Inflammatory macrophage (primary cell): ENCODE results near the gene RXRA.
A peak's percentile ranks its signal among the peaks of the same experiment; 100 is the strongest.

Source experiments
- DNase-seq, 2 donors: peaks; one replicate each; pipeline ENCODE4 v3.0.0-alpha.2; 2020 to 2022

Gene RXRA

GRCh38 chr9:134313470-134313869 lies 12.8 kb upstream of the RXRA start:
- no peak for DNase-seq

GRCh38 chr9:134314039-134314949 lies 12.0 kb upstream of the RXRA start:
- no peak for DNase-seq

GRCh38 chr9:134314950-134315715 lies 11.1 kb upstream of the RXRA start:
- no peak for DNase-seq

DNA sequence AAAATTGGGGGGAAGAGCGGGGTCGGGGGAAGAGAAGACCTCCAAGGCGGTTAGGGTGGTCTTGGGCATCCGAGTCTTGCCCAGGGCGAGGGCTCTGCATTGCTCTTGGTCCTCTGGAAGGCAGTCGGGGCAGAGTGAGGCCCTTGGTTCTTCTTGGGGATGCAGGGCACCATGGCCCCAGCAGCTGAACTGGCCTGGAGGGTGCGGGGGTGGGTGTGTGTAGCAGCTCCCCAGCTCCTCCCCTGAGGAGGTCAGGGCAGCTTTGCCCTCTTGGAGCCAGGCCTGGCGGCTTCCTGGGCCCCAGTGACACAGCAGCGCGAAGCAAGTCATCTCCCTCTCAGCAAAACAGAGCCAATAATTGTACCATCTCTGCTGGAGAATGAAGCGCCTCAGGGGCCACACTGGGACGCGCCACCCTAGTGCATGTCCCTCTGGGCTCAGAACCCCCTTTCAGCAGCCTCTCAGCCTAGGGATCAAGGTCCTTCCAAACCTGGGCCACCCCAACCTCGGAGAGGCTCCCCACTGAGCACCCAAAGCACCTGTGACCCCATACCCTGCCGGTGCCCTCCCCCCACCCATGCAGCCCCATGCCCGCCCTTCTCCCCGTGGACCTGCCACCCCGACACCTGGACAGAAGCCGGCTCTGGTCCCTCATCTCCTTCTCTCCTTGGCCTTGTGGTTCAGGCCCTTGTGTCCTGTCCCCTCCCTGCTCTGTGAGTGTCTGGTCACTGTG lies 10.4 kb upstream of the RXRA start:
- no peak for DNase-seq

DNA sequence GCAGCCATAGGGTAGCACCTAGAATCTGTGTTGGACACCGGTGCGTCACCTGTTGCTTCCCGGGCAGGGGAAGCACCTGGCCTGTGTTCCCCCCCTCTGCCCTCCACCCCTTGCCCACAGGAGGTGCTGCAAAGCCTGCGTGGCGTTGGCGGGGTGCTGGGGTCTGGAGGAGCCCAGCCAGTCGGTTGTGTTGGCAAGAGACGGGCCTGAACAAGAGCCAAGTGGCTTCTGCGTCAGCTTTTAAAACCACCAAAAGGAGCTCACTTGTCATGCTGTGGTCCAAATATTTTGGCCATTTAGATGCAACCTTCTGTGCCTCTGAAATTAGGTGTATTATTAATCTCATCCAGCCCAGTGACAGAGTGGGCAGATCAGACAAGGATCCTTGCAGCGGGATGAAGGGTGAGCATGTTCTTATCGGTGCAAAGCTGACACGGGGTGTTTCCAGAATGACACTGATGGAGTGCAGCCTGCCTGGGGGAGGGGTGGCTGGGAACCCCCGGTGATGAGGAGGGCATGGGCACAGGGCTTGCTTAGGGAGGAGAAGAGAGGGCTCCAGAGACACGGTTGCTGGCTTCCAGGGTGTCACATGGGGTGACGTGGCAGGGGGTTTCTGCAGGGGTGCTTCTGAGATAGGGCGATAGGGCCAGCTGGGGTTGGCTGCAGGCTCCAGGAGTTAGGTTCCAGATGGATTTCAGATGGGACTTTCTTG lies 9.7 kb upstream of the RXRA start:
- DNase-seq: no peak

GRCh38 chr9:134317400-134317789 lies 8.9 kb upstream of the RXRA start:
- DNase-seq: no peak

- no peak for DNase-seq
Observed at GRCh38 chr9:134317790-134318414, 8.4 kb upstream of the RXRA start.

GRCh38 chr9:134318481-134318891 lies 7.8 kb upstream of the RXRA start:
- no peak for DNase-seq

GRCh38 chr9:134318941-134319305 lies 7.3 kb upstream of the RXRA start:
- DNase-seq: no peak

GRCh38 chr9:134319306-134320125 lies 6.7 kb upstream of the RXRA start:
- DNase-seq: no peak

DNA sequence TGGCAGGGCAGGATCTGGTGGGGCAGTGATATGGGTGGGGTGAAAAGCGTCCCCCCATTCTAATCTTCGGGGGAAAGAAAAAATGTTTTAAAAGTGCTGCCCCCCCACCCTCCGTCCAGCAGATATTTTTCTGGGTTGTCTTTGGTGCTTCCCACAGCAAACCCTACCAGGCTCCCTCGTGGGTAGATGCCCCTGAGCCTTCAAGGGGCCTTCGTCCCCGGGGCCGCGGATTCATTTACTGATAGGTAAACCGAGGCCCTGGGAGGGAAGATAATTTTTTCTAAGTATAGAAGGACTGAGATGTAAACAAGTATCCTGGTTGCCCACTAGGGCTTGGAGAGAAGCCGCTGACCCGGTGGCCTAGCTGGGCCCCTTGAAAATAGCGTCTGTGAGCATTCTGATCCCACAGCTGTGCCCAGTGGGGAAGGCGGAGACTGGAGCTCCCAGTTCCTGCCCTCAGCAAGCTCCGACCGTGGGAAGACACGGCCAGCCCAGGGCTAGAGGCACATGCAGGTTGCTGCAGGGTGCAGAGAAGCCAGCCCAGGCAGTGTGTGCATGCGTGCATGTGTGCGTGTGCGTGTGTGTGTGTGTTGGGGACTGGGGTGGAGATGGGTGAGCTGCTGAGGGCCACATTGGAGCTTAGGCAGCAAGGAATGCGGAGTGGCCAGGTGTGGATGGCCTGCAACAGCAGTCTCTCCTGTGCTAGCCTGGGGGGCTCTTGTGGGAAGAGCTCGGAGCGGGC lies 6.0 kb upstream of the RXRA start:
- DNase-seq: no peak

DNA sequence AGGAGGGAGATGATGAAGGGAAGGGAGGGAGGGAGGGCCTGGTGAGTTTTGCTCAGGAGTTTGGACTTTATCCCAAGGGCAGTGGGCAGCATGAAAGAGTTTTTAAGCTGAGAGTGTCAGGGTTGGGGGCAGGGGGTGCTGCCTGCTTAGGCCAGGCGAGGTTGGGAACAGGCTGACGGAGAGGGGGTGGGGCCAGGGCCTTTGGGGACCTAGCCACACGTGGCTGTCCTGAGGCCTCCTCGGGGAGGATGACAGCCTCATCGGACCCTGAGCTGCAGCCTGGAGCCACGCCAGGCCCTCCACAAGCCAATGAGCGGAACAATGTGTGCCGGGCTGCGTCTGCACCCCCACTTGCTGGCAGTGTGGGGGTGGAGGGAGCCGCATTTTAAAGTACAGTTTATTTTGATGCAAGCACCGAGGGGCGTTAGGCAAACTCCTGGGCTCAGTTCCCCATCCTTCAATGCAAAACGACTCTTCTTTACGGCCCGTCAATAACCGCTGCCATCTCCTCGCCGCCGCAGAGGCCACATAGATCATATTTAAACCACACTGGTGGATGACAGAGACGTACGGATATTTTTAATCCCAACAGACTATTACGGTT lies 5.3 kb upstream of the RXRA start:
- DNase-seq: no peak

DNA sequence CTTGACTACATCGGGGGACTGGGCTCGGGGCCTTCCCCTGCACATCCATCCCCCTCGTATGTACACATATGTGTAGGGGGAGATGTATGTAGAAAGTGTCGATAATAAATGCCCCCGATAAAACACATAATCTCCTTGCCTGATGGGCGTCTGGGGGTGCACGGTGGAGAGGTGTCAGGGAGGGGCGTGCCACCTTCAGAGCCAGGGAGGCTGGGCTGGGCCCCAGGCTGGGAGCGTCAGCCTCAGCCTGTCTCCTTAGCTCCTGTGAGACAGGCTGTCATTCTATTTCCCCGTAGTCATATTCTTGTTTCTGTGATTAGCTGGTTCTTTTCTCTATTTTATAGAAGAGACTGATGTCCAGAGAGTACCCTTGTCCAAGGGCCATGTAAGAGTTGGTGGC lies 4.7 kb upstream of the RXRA start:
- DNase-seq: no peak

DNA sequence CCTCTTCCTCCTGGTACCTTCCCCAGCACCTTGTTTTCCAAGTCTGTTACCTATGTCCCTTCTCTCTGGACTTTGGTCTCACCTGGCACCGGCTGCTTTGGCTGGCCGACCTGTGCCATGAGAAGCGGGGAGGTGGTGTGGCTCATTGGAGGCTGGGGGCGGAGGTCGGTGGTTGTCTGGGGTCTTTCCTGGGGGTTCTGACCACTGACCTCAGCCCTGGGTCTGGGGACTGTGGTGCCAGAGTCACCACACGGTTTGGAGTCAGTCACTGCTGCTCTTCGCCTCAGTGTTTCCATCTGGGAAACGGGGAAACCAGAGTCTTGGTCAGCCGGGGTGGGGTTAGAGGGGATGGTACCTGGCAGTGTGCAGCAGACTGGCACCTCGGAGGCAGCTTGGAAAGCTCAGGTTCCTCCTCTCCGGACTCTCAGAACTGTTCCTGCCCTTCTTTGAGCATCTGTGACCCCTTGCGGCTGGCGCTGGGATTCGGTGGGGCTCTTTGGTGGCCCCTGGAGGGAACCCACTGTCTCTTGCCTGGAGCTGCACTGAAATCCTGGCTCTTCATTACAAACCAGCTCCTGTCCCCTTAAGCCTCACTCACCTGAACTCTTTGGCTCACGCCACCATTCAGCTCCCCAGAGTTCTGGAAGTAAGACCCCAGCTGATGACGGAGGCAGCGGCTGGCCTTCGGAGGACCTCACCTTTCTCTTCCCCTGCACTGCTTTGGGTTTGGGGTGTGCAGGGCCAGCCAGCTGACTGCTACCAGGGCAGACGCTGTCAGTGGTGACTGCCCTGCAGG lies 4.1 kb upstream of the RXRA start:
- no peak for DNase-seq

DNA sequence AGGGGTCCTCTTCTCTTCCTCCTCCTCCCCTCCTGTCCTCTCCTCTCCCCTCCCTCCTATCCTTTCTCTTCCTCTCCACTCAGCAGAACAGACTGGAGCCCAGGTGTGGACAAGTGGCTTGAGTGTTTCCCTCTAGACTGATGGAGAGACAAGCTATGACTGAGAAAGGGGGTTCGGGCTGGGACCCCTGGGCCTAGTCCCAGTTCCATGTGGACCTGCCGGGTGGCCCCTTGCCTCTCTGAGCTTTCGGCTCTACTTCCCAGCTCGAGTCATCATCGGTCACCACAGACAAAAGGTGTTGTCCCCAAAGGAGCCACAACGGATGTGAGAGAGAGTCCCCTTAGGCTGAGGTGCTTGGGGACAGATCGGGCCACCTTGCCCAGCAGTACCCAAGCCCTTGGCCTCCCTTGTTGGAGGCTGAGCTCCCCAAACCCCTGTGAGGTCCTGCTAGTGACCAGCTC lies 3.4 kb upstream of the RXRA start:
- no peak for DNase-seq

GRCh38 chr9:134323741-134324358 lies 2.4 kb upstream of the RXRA start:
- DNase-seq: peak in 1 of 2 donors; percentile 44

GRCh38 chr9:134324359-134325095 lies 1.7 kb upstream of the RXRA start:
- peak; percentile 65 to 67 for DNase-seq
